ENCODE results near the gene HEATR3. TPM values are rescaled to one million over a fixed set of nuclear protein-coding genes. Genes with fewer than 3 reads are reported as not detected.

Gene HEATR3
- total RNA-seq, 1 experiment from 2014 or later: 28.0 TPM

GRCh38 chr16:50088302-50088701 is 22.5 kb downstream of the HEATR3 start:
- Mint-ChIP-seq H3K4me3 (no peak overlapping the region), H3K27ac (no peak overlapping the region; the same call in 1 of the 2 replicates), H3K36me3 (peaks cover 55% of the 10 kb centered on the region), H3K4me1 (no peaks in the 10 kb centered on the region), H3K9me3 (no peaks in the 10 kb centered on the region), H3K27me3 (ENCODE audit: low read depth) (no peaks in the 10 kb centered on the region)
- ATAC-seq: no peak
- POLR2A ChIA-PET: no interaction called here
- TF ChIP-seq PRRX2 (CRISPR knock-in tag; IDR thresholded peaks at IDR 0.05): no peak
- no peak for TF ChIP-seq SMAD3 (CRISPR knock-in tag; IDR thresholded peaks at IDR 0.05; ENCODE audit: borderline replicate concordance)
- TF ChIP-seq ZBTB21 (CRISPR knock-in tag; IDR thresholded peaks at IDR 0.05; ENCODE audit: borderline replicate concordance): no peak
- no peak for TF ChIP-seq HMGA2 (CRISPR knock-in tag; IDR thresholded peaks at IDR 0.05)
- no peak for TF ChIP-seq CTCF (IDR thresholded peaks at IDR 0.05)
- DNase-seq (ENCODE audit: low spot score): no peak
- CTCF ChIA-PET: no interaction called here

GRCh38 chr16:50092891-50093290 is 27.1 kb downstream of the HEATR3 start:
- no peaks in the 10 kb centered on the region for H3K9me3 Mint-ChIP-seq
- ChIA-PET CTCF (interaction anchor here (1.6 kb wide), 1 partner anchor 118 kb away, joined by 4 read pairs; no protein-coding TSS in a partner anchor), POLR2A (no interaction called here)
- DNase-seq (ENCODE audit: low spot score): no peak
- TF ChIP-seq GRHL2 (CRISPR knock-in tag; IDR thresholded peaks at IDR 0.05; ENCODE audit: insufficient replicate concordance, severe bottlenecking): no peak
- TF ChIP-seq SMAD3 (CRISPR knock-in tag; IDR thresholded peaks at IDR 0.05; ENCODE audit: borderline replicate concordance): no peak
- TF ChIP-seq OVOL2 (CRISPR knock-in tag; IDR thresholded peaks at IDR 0.05; ENCODE audit: borderline replicate concordance): no peak
- TF ChIP-seq IRF1 (CRISPR knock-in tag; IDR thresholded peaks at IDR 0.05): no peak
- no peak for TF ChIP-seq ATF3 (CRISPR knock-in tag; conservative IDR thresholded peaks at IDR 0.05)
- no peak for TF ChIP-seq ZNF416 (CRISPR knock-in tag; IDR thresholded peaks at IDR 0.05)
- TF ChIP-seq GABPB1 (CRISPR knock-in tag; IDR thresholded peaks at IDR 0.05): no peak
- no peak for TF ChIP-seq NFYB (CRISPR knock-in tag; conservative IDR thresholded peaks at IDR 0.05; ENCODE audit: low read depth)
- TF ChIP-seq FOXJ3 (CRISPR knock-in tag; IDR thresholded peaks at IDR 0.05; ENCODE audit: borderline replicate concordance): no peak
- TF ChIP-seq MAX (CRISPR knock-in tag; IDR thresholded peaks at IDR 0.05): no peak
- no peak for TF ChIP-seq USF1 (CRISPR knock-in tag; IDR thresholded peaks at IDR 0.05)
- no peak for TF ChIP-seq MYBL2 (CRISPR knock-in tag; IDR thresholded peaks at IDR 0.05)
- no peak for TF ChIP-seq ZNF138 (CRISPR knock-in tag; conservative IDR thresholded peaks at IDR 0.05)
- no peak for TF ChIP-seq ESRRA (CRISPR knock-in tag; IDR thresholded peaks at IDR 0.05; ENCODE audit: borderline replicate concordance)
- TF ChIP-seq CTCF (IDR thresholded peaks at IDR 0.05): no peak
- no peak for TF ChIP-seq E2F4 (CRISPR knock-in tag; IDR thresholded peaks at IDR 0.05; ENCODE audit: borderline replicate concordance, low read depth)
- H3K36me3 Mint-ChIP-seq: peaks cover 32% of the 10 kb centered on the region
- ATAC-seq: no peak
- H3K27me3 Mint-ChIP-seq (ENCODE audit: low read depth): no peaks in the 10 kb centered on the region
- no peak overlapping the region for H3K4me3 Mint-ChIP-seq
- H3K27ac Mint-ChIP-seq: no peak overlapping the region
- no peaks in the 10 kb centered on the region for H3K4me1 Mint-ChIP-seq
